Stimulated activated CD8-positive, alpha-beta memory T cell treated with anti-CD3 and anti-CD28 coated beads, Interleukin-12 subunit alpha, Interleukin-12 subunit beta, amount 100 ng/mL, for 1 hour (primary cell): ENCODE data around the gene PDXP.
"Not testable (repeated sequence)": the region's sequence is repeated elsewhere in the genome, so short reads cannot be mapped to it uniquely, and the experiment has no call there.

Experiments used
- DNase-seq: peaks from one replicate; pipeline ENCODE4 v3.0.0-alpha.2; 2020; ENCODE audit warnings: low read depth

PDXP gene

DNA sequence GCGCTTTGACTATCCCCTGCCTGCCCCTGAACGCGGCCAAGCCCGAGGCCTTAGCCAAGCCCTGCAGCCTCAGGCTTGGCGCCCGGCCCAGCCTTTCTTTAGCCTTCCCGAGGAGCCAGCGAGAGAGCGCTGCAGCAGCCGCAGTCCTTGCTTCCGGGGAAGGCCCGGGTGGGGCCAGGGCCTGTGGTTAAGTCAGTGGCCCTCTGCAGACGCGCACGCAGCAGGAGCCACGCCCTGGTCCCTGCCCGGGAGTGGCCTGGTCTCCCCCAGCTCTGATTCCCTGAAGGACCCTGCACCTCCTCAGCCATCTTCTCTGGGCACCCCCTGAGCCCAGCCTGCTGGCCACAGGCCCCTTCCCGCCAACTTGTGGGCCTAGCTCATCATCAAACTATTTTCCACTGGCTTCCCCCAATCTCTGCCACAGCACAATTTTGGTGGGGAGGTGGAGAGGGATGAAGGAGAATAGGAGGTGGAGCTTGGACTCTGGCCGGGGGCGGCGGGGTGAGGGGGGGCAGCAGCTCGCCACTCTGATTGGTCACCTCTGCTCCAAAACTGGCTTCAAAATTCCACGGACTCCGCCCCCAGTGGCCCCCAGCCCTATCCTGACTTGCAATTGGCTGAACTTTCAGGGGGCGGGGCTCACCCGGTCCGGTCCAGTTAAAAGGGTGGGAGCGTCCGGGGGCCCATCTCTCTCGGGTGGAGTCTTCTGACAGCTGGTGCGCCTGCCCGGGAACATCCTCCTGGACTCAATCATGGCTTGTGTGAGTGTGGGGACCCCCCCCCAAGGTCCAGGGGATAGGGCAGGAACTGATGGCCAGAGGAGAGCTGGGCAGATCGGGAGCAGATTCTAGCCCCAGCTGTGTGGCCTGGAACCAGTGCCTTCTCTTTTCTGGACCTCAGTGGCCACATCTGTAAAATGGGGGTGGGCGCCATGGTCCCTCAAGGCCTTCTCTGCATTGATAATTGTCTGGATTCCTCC lies 16.7 kb downstream of the PDXP start, which contains the start of gene LGALS1:
TSS of gene LGALS1 (plus strand) at position 686 of the 979 bp plus-strand sequence. CDS start at position 753, 67 bp downstream.
- peak; percentile 44 for DNase-seq

GRCh38 chr22:37675930-37676735 lies 17.6 kb downstream of the PDXP start:
- DNase-seq = no peak

DNA sequence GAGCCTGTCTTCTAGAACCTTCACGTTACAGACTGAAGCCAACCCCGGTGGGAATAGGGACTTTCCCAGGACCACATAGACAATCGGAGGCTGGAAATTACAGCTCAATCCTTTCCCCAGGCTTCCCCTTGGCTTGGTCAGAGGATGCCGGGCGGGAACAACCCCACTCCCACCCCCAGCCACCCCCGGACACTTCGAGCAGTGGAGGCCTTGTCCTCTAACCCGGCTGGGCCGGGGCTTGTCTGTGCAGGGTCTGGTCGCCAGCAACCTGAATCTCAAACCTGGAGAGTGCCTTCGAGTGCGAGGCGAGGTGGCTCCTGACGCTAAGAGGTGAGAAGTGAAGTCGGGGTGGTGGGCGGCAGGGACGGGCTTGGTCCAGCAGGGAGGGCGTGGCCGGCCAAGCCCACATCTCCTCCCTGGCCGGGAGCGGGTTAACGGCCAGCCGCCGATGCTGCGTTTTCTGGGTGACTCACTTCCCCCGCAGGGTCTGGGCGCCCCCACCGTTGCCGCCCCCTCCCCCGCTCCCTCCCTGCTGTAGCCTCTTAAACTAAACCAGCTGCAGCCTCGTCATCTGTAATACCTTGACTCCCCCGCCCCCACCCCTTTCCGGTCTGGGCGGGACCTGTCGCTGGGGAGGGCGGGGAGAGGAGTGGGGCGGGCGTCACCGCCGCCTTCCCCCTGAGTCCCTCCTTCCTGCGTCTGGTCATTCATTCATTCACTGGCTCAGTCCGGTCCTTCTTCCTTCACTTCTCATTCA lies 18.4 kb downstream of the PDXP start:
- peak; percentile 89 for DNase-seq

- DNase-seq = no peak
Measured at GRCh38 chr22:37677493-37677974, 19.0 kb downstream of the PDXP start.

- no peak for DNase-seq
Measured at GRCh38 chr22:37678372-37678771, 19.8 kb downstream of the PDXP start.

DNA sequence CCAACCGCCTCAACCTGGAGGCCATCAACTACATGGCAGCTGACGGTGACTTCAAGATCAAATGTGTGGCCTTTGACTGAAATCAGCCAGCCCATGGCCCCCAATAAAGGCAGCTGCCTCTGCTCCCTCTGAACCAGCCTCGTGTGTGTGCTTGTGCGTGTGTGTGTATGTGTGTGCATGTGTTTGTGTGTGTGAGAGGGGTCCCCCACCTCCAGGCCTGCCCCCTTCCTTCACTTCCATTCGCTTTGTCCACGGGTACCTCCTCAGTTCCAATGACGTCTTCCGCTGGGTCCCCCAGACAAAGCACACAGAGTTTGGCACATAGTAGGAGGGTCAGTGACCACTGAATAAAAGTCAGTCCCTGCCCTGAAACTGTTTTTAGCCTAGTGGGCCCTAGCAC lies 21.1 kb downstream of the PDXP start:
- no peak for DNase-seq

- DNase-seq = no peak
Measured at GRCh38 chr22:37680191-37680851, 21.8 kb downstream of the PDXP start.

DNA sequence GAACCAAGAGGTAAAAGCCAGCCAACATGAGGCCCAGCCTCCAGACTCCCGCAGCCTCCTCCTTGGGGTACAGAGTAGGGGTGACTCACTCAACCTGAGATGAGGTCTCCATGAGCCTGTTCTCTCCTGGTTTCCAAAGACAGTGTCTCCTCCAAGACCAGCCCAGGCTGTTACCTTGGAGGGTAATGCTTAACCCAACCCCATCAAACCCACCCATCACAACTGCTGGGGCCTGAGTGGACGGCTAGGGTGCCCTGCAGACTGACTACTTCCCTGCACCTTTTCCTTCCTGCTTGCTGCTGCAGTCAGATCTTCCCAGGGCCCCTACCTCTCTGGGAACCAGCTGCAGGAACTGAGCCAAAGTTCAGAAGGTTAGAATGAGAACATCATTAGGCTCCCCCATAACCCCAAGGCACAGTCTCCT lies 22.5 kb downstream of the PDXP start:
- DNase-seq = no peak

DNA sequence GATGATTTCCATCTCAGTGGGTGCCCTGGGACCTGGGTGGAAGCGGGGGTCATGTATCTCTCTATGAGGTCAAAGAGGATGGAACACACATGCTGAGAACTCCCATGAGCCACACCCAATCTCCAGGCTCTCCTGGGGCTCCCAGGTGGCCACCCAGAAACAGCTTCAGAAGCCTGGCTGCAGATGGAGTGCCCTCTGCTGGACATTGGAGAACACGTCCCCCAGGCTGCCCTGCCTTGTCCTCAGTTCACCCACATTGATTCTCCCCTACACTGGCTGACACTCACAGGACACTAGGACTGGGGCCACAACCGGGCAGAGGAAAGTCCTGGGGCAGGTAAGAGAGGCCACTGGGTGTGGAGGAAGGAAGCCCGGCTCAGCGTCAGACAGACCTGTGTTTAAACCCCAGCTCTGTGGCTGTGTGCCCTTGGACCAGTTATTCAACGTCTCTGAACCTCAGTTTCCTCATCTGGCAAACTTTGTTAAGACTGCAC lies 23.1 kb downstream of the PDXP start:
- peak; percentile 59 for DNase-seq

DNA sequence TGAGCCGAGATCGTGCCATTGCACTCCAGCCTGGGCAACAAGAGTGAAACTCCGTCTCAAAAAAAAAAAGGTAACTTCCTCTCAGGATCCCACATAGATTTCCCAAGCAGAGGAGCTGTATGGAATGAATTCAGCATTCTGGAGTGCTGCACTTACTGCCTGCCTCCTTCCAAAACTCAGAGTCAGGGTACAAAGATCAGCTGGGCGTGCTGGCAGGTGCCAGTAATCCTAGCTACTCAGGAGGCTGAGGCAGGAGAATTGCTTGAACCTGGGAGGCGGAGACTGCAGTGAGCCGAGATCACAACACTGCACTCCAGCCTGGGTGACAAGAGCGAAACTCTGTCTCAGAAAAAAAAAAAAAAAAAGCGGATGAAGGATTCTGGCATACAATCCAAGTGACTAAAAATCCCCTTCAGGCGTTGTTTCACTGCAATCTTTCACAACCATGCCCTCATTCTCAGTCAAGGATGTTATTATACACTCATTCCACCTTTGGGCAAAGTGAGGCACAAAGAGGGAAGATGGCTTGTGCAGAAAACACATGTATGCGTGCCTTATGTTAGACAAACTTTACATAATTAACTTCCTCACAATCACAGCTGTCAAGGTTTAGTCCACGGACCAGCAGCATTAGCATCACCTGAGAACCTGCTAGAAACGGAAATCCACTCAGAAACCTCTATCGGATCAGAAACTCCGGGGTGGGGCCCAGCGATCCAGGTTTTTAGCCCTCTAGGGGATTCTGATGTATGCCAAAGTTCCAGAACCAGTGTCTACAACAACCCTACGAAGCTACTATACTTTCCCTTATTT lies 26.5 kb downstream of the PDXP start:
- no peak for DNase-seq

- peak; percentile 56 for DNase-seq
Measured at GRCh38 chr22:37686002-37686982, 27.8 kb downstream of the PDXP start, which contains the start of gene NOL12. Gene NOL12, plus strand, starts transcription at chr22:37686343. Its CDS starts 50 bp downstream, at chr22:37686393.

DNA sequence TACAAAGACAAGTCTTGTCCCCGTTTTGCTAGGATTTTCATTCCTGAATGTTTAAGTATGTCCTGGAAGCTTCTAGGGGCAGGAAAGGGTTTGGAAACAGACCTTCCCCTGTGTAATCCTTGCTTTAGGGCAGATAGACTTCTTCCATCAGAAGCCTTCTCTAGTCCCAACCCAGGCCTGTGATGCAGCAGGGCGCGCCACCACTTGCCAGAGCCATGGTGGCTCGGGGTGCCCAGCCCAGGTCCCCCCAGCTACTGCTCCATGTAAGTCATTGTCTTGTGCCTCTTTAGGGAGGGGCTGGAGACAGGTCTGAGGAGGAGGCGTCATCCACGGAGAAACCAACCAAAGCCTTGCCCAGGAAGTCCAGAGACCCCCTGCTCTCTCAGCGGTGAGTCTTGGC lies 31.9 kb downstream of the PDXP start:
- no peak for DNase-seq

DNA sequence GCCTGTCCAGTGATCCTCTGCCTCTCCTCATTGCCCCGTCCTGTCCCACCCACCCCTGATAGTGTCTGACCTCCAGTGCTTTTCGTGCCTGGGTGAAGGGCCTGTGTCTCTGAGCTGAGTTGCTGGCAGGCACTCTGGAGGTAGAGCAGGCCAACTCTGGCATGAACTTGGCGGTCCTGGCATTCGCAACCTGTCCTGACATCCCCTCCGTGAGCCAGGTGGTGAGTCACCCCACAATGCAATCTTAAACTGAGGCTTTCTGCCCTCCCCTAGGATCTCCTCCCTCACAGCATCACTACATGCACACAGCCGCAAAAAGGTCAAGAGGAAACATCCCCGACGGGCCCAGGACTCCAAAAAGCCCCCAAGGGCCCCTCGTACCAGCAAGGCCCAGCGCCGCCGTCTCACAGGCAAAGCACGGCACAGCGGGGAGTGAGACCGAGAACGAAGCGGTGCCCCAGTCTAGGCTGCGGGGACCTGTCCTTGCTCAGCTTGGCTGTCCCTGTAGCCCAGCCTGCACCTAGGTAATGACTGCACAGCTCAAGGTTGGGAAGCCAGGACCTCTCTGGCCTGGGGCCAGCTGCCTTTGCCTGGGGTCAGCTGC lies 32.5 kb downstream of the PDXP start:
- no peak for DNase-seq

- no peak for DNase-seq
Measured at GRCh38 chr22:37692627-37693285, 34.2 kb downstream of the PDXP start.

- DNase-seq = not testable (repeated sequence)
Measured at GRCh38 chr22:37694131-37694530, 35.6 kb downstream of the PDXP start.

DNA sequence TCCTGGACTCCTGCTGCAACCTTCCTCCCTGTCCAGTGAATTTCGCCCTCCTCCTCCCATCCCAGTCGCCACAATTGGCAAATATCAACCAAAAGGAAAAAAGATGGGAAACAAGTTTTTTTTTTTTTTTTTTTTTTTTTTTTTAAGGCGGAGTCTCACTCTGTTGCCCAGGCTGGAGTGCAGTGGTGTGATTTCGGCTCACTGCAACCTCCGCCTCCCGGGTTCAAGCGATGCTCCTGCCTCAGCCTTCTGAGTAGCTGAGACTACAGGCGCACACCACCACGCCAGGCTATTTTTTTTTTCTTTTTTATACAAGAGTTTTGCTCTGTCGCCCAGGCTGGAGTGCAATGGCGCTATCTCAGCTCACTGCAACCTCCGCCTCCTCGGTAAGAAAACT lies 37.7 kb downstream of the PDXP start:
- DNase-seq = not testable (repeated sequence)

- peak; percentile 65 for DNase-seq
Measured at GRCh38 chr22:37696657-37697537, 38.4 kb downstream of the PDXP start, which contains the start of gene TRIOBP. Gene TRIOBP, plus strand, starts transcription at chr22:37697048. Its CDS starts 4,318 bp downstream, at chr22:37701366.
